PC-9 (cell line): Measurements from ENCODE around the gene SRRT.

ENCODE experiments used
- EZH2 ChIP-seq: fragments of 200-600 bp; sonication (generic); IDR thresholded peaks from 2 replicates; pipeline ENCODE4 v1.8.0; 2017; ENCODE audit warnings: antibody characterized with exemption, low read depth
- TF ChIP-seq, protein P1 (sequence below): fragments of 200-600 bp; sonication (generic); conservative IDR thresholded peaks from 2 replicates; pipeline ENCODE4 v1.6.1; 2017; ENCODE audit warnings: mixed run types, antibody characterized with exemption, mild to moderate bottlenecking, moderate library complexity

DNA sequence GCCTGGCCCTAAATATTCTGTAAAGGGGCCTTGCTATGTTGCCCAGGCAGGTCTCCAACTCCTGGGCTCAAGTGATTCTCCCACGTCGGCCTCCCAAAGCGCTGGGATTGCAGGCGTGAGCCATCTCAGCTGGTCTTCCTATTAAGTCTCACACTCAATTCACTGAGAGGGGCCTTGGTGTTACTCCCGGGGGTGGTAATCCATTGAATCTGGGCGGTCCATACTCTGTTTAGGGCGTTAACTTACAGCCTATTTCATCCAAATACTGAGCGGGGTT lies 665 bp upstream of the SRRT start:
- TF ChIP-seq, protein P1, sequence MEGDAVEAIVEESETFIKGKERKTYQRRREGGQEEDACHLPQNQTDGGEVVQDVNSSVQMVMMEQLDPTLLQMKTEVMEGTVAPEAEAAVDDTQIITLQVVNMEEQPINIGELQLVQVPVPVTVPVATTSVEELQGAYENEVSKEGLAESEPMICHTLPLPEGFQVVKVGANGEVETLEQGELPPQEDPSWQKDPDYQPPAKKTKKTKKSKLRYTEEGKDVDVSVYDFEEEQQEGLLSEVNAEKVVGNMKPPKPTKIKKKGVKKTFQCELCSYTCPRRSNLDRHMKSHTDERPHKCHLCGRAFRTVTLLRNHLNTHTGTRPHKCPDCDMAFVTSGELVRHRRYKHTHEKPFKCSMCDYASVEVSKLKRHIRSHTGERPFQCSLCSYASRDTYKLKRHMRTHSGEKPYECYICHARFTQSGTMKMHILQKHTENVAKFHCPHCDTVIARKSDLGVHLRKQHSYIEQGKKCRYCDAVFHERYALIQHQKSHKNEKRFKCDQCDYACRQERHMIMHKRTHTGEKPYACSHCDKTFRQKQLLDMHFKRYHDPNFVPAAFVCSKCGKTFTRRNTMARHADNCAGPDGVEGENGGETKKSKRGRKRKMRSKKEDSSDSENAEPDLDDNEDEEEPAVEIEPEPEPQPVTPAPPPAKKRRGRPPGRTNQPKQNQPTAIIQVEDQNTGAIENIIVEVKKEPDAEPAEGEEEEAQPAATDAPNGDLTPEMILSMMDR, result no peak
- no peak for TF ChIP-seq EZH2
